ENCODE results near the gene MYBL2.

GRCh38 chr20:43681991-43682410 is 15.1 kb downstream of the MYBL2 start:
- TF ChIP-seq ZNF341 (tag by site-specific recombination; IDR thresholded peaks at IDR 0.05; ENCODE audit: low read depth) (no peak), CTCF (tag by site-specific recombination; IDR thresholded peaks at IDR 0.05) (no peak)
- TF ChIP-seq, protein P1, sequence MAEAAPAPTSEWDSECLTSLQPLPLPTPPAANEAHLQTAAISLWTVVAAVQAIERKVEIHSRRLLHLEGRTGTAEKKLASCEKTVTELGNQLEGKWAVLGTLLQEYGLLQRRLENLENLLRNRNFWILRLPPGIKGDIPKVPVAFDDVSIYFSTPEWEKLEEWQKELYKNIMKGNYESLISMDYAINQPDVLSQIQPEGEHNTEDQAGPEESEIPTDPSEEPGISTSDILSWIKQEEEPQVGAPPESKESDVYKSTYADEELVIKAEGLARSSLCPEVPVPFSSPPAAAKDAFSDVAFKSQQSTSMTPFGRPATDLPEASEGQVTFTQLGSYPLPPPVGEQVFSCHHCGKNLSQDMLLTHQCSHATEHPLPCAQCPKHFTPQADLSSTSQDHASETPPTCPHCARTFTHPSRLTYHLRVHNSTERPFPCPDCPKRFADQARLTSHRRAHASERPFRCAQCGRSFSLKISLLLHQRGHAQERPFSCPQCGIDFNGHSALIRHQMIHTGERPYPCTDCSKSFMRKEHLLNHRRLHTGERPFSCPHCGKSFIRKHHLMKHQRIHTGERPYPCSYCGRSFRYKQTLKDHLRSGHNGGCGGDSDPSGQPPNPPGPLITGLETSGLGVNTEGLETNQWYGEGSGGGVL (tag by site-specific recombination; IDR thresholded peaks at IDR 0.05), result no peak
